Ureter (tissue), 1 donor: ENCODE data around the gene KIAA0825. TPM values are rescaled to one million over a fixed set of nuclear protein-coding genes. Genes with fewer than 3 reads are reported as not detected.
A peak's percentile ranks its signal among the peaks of the same experiment; 100 is the strongest.
"Not testable (repeated sequence)": the region's sequence is repeated elsewhere in the genome, so short reads cannot be mapped to it uniquely, and the experiment has no call there.

ENCODE experiments used
- DNase-seq: peaks from one replicate; pipeline ENCODE4 v3.0.0-alpha.2; 2020; ENCODE audit warnings: low spot score
- total RNA-seq: library from RNA; stranded (reverse); gene quantifications from one replicate; pipeline ENCODE4 v1.2.4, GENCODE V29; 2023
- donor health status: DM: yes; HTN: yes; CAD: no.

Gene KIAA0825
- total RNA-seq, 1 donor from 2014 or later: 5.9 TPM

DNA sequence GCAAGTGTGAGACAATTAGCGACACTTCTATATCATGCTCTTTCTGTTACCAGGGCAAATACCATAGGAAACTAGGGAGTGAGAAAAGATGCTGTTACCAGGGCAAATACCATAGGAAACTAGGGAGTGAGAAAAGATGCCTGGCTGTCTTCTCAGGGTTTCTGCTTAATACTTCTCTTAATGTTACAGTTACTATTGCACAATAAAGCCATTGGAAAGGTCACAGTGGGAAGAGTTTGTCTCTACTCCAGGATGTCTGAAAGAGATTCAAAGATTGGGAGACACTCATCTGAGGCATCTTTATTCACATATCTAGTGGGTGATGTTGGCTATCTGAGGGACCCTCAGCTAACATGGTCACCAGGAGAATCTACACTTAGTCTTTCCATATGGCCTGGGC is 445.3 kb downstream of the KIAA0825 start:
- no peak for DNase-seq

DNA sequence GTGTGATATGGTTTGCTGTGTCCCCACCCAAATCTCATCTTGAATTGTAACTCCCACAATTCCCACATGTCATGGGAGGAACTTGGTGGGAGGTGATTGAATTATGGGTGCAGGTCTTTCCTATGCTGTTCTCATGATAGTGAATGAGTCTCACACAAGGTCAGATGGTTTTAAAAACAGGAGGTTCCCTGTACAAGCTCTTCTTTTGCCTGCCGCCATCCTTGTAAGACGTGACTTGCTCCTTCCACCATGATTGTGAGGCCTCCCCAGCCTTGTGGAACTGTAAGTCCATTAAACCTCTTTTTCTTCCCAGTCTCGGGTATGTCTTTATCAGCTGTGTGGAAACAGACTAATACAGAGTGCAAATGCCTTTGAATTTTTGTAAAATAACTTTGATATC is 447.3 kb downstream of the KIAA0825 start:
- not testable (repeated sequence) for DNase-seq

DNA sequence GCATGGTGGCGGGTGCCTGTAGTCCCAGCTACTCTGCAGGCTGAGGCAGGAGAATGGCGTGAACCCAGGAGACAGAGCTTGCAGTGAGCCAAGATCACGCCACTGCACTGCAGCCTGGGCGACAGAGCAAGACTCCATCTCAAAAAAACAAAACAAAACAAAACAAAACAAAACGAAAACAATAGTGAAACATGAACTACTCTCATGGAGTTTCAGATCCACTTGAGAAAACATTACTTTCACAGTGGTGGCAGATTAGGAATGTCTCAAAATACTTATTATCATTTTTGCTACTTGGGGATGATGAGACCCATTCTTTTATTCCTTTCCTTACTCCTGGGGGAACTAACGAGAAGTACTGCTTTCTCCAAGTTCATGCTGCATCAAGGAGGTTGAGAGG is 448.2 kb downstream of the KIAA0825 start:
- not testable (repeated sequence) for DNase-seq

DNA sequence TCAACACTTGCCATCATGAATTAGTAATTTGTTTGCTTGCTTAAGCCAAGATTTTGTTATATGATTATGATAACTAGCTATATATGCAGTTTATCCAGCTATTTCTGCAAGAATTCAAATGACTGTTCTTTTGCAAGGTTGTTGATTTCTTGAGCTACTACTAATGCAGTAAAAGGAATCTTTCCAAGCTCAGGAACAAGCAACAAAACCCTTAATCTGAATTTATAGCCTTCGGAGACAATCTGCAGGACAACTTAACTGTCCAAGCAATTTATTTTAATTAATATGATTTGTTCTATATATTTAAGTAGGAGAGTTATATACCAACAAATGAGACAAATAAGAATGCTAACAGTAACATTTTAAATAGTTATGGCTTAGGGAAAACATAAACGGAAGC is 450.3 kb downstream of the KIAA0825 start:
- DNase-seq: no peak

DNA sequence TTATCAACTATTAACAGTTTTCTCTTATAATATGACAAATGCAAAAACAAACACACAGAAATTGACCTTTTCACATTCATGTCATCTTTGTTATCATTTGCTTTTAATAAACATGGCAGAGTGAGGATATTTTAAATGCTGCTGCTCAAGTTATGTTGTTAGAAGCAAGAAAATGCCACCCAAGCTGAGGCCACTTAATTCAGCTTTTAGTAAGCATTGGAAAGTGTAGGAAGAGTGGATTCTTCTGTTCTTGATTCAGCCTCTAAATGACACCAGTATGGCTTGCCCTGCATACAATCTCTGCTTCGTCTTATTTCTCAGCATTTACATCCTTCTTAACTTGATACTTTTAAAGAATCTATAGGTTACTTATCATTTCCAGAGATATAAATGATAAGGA is 456.6 kb downstream of the KIAA0825 start:
- no peak for DNase-seq

DNA sequence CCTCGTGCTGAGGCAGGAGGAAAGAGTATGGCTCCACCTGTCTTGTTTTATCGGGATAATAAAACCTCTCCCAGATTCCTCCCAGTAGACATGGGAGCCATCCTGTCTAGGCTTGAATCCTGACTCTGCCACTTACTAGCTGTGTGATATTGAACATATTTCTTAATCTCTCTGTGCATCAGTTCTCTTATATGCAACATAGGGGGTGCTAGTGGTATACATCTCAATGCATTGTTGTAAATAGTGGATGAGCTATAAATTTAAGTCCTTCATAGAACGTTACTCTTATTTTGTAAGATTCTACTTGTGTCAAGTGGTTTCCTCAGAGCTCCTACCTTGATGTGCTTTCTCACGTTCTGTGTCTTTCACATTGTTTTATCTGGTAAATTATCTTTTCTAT is 459.3 kb downstream of the KIAA0825 start:
- no peak for DNase-seq

DNA sequence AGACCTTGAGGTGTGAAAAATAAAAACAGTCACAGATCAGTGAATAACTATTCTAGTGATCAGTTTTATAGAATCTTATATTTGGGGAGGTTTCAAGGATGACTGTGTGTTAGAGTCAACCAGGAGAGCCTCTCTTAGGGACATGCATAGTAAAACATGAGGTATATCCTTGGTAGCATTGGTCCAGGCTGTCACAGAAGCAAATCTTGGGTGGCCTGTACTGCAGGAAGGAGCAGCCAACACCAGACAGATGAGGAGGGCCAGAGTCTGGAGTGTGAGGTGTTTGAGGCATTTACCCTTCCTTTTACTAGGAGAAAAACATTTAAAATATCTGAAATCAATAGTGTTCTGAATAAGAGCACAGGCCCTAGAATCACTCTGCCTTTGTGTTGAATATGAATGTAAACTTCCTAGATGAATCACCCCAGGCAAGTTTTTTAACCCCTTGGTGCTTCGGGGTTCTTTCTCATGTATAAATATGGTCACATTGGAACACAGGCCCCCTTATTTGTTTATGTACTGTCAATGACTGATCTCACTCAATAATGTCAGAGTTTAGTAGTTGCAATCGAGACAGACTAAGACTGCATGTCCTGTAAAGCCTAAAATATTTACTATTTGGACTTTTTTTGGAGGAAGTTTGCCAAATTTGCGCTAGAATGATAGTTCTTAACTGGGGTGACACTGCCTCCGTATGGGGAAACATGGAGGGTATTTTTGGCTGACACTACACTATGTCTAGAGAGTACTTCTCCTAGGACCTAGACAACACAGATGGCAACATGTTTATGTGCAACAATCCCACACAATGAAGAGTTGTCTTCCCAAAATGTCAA is 460.5 kb downstream of the KIAA0825 start:
- DNase-seq: no peak

DNA sequence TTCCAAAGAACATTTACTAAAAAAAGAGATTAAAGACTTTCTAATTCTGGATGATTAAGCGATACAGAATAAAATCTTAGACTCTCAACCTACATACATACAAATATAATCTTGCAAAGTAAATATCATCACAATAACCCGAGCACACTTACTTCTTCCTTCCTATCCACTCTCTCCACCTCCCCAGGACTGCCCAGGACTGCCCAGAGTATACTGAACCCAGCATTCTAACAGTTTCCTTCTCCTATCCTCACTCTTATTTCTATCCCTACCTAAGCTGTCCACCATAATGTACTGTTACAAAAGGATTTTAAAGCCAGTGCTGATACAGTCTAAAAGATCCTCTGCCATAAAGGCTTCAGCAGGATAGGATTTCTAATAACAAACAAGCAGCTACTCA is 463.7 kb downstream of the KIAA0825 start:
- DNase-seq: no peak

DNA sequence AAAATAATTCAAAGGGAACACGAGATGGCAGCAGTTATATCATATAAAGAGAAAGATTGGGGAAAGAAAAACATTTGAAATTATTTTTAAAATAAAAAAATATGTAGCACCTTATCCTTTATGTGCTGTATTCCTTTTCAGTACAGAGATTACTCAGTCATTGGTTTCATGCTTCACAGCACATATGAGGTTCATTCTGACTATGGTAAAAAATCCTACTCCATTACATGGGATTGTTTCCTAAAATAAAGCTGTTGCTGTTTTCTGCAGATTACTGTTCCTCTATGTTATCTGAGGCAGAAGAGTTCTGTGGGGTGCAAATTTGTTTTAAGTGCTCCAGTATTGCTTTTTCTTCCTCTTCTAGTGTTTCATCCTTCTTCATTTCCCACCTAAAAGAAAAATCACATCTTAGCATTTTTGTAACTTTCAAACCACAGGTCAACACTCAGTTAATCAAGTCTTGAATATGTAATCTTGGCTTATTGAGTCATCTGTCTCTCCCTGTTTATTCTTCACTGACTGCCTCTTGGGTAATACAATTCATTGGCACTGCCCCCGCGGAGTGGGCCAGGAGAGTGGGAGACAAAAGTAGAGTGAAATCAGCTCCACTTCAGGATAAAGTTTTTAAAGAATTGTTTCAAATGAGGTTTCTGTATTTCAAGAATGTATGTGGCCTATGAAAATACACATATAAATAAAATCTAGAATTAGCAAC is 464.5 kb downstream of the KIAA0825 start:
- DNase-seq: no peak

DNA sequence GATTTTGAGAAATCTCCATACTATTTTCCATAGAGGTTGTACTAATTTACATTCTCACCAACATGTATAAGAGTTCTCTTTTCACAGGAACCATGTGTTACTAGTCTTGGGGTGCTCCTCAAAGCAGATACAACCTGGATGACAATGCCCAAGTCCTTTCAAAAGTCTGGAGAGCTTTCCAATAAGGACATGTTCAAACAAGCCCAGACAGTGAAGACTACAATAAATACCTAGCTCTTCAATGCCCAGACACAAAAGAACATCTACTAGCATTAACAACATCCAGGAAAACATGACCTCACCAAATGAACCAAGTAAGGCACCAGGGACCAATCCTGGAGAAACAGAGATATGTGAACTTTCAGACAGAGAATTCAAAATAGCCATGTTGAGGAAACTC is 474.8 kb downstream of the KIAA0825 start:
- DNase-seq: not testable (repeated sequence)

DNA sequence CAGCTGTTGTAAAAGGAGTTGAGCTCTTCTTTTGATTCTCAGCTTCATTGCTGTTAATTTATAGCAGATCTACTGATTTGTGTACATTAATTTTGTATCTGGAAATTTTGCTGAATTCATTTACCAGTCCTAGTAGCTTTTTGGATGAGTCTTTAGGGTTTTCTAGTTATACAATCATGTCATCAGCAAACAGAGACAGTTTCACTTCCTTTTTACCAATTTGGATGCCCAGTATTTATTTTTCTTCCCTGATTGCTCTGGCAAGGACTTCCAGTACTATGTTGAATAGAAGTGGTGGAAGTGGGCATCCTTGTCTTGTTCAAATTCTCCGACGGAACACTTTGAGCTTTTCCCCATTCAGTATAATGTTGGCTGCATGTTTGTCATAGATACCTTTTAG is 478.1 kb downstream of the KIAA0825 start:
- no peak for DNase-seq

DNA sequence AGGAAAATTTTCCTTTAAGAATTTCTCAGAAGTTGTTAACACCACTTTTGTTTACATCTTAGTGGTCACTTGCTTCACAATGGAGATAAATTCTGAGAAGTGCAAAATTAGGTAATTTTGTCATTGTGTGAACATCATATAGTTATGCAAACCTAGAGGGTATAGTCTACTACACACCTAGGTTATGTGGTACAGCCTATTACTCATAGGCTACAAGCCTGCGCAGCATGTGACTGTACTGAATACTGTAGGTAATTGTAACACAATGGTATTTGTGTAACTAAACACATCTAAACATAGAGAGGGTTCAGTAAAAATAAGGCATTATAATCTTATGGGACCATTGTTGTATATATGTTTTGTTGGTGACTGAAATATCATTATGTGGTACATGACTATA is 488.3 kb downstream of the KIAA0825 start:
- DNase-seq: no peak

DNA sequence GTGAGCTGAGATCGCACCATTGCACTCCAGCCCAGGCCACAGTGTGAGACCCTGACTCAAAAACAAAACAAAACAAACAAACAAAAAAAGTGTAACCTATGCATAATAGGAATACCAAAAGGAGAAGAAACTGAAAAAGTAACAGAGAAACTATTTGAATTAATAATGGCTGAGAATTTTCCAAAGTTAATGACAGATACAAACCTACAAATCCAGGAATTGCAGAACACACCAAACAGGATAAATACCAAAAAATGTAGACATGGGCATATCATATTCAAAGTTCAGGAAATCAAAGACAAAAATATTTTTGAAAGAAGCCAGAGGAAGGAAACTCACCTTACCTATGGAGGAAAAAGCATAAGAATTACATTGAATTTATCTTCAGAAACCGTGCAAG is 493.3 kb downstream of the KIAA0825 start:
- DNase-seq: no peak

DNA sequence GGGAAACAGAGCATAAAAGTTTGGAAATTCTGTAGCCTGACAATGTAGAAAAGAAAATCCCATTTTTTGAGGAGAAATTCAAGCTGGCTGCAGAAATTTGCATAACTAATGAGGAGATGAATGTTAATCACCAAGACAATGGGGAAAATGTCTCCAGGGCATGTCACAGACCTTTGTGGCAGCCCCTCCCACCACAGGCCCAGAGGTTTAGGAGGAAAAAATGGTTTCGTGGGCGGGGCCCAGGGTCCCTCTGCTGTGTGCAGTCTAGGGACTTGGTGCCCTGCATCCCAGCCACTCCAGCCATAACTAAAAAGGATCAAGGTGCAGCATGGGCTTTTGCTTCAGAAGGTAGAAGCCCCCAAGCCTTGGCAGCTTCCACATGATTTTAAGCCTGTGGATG is 502.1 kb downstream of the KIAA0825 start:
- DNase-seq: not testable (repeated sequence)

DNA sequence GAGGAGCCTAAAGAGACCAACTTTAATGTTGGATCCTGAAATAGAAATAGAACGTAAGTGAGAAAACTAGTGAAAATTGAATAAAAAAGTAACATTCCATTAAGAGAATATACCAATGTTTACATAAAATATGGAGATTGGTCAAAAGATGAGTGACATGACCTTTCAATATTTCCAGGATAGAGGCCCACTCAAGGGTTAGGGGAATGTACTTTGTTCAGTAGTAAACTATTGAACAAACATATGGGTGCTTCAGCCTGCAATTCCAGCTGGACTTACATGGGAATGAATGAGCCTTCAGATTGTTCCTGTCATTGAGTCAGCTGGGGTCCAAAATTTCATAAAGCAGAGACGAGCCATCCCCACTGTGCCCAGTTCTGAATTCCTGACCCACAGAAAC is 505.3 kb downstream of the KIAA0825 start:
- no peak for DNase-seq

DNA sequence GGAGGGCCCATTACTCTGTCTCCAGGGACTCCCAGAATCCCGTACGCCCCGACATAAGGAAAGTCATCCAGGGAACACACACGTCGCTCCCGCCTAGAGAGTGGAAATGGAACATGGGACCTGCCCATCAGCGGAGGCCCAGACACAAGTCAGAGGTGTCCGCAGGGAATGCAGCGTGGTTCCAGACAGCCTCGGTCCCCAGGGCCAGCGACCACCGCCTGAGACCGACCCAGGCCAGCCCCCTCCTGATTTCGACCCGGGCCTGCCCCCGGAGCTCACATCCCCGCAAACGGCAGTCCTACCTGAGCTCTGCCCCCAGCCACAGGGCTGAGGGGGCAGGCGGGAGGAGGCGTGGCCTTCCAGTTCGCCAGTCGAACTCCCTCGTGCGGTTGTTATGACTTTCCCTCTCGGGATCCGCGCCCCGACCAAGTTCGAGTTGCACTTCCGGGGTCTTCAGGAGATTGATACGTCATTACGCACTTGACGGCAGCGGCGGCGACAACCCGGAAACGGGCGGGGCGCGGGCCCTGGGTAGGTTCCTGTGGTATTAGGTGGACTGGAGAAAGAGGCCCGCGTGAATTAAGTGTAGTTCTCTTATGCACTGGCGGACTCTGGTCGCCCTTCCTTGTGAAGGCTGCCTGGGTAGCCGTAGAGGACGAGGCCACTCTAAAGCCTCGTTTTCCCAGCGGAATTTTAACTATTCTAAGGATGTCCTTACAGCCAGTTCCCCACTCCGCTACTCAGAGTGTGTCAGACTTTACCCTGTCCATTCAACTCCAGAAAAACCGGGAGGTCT is 507.0 kb downstream of the KIAA0825 start:
- peak; percentile 95 for DNase-seq

DNA sequence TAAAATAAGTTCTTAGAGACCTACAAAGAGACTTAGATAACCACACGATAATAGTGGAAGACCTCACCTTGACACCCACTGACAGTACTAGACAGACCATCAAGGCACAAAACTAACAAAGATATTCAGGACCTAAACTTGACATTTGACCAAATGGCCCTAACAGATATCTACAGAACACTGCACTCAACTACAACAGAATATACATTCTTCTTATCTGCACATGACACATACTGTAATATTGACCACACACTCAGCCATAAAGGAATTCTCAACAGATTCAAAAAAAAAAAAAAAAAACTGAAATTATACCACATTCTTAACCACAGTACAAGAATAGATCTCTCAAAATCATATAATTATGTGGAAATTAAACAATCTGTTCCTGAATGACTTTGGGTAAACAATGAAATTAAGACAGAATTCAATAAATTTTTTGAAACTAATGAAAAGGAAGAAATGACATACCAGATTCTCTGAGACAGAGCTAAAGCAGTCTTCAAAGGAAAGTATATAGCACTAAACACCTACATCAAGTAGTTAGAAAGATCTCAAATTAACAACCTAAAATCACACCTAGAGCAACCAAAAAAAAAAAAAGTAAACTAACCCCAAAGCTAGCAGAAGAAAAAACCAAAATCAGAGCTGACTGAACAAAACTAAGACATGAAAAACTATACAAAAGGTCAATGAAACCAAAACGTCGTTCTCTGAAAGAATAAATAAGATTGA is 514.7 kb downstream of the KIAA0825 start:
- DNase-seq: no peak
